NCI-H226 (cell line): ENCODE results near the gene ANKK1.

Source experiments
- DNase-seq: peaks from one replicate; pipeline ENCODE4 v3.0.0-alpha.2; 2015

The ANKK1 gene

DNA sequence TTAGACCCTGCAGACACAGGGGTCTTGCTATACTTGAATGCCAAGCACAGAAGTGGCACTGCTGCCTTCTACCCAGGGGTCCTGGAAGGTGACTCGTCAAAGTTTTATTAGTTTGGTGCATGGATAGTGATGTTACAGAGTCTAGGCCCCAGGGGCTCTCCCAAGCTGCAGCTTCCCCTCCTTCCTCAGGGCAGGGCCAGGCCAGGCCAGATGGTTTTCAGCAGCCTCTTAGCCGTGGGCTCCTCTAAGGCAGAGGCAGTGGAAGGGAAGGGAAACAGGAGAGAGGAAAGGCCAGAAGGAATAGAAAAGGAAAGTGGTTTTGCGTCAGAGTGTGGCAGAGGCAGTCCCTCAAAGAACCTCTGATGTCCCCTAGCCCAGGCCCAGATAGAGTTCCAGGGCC, 21.9 kb downstream of the ANKK1 start:
- DNase-seq = no peak

DNA sequence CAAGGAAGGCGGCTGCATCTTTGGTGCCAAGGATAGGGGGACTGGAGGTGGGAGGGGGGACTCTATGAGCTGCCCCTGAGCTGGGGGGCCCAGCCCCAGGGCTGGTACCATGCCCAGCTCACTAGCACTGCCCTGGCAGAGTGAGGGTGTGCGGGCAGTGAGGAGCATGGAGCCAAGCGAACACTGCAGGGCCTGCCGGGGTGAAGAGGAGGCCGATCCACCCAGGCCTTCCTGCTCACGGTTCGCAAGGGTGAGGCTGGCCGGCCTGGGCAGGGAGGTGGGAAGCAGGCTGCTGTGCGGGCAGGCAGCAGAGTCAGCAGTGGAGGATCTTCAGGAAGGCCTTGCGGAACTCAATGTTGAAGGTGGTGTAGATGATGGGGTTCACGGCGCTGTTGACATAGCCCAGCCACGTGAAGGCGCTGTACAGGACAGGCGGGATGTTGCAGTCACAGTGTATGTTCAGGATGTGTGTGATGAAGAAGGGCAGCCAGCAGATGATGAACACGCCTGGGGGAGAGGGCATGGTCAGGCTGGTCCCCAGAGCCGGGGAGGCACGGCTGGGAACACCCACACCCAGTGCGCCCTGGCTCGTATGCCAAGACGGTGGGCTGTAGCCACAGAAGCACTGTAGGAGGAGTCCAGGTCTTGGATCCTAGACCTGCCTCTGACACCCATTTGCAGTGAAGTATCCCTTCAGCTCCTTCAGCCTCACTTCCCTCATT, 23.0 kb downstream of the ANKK1 start:
- DNase-seq = no peak

DNA sequence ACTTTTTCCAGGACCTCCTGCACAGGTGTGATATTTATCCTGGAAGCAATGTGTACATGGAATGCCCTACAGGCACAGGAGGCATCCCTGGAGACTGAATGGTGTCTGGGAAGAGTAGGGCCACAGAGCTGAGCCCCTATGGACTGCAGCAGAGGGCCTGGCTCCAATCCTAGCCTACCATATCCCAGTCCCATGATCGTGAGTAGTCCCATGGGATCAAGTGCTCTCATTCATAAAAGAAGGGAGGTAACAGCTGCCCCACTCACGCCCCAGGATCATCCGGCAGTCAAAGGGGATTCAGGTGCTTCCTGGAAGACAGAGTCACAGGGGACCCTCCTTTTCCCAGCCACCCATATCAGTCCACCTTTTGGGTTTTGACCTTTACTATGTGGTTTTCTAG, 24.0 kb downstream of the ANKK1 start:
- DNase-seq = no peak

DNA sequence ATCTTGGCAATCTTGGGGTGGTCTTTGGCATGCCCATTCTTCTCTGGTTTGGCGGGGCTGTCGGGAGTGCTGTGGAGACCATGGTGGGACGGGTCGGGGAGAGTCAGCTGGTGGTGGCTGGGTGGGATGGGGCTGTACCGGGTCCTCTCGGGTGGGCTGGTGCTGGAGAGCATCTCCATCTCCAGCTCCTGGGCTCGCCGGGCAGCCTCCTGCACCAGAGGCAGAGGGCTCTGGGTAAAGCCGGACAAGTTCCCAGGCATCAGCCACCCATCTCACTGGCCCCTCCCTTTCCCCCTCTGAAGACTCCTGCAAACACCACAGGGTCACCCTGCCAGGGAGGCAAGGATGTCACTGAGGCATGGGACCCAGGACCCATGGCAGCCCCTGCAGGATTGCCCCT, 25.1 kb downstream of the ANKK1 start:
- no peak for DNase-seq

DNA sequence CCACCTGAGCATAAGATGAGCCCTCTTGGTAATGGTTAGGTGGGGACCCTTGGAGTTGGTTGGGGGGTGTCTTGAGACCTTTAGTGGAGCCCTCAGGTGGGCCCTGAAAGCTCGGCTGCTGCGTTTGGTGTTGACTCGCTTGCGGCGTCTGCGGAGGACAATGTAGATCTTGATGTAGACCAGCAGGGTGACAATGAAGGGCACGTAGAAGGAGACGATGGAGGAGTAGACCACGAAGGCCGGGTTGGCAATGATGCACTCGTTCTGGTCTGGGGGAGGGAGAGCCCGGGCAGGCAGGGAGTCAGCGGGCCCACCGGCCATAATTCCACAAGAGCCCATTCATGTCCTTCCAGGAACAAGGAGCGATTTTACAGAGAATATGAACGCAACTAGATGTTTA, 27.8 kb downstream of the ANKK1 start:
- DNase-seq = no peak

DNA sequence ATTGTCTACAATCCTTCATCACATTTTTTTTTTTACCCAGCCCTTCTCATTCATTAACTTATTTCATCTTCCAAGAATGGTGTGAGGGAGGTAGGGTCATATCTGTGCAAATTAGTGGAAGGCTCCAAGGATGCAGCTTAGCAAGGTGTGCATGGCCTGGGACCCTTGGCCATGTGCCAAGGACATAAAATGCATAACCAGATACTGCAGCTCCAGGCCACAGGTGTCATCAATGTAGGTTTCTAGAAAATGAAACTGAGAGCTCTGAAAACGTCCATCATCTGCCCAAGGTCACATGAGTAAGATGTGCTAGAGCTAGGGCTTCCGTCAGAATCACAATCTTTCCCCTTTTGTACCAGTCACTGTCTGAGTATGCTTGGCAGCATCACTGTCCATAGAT, 29.8 kb downstream of the ANKK1 start:
- no peak for DNase-seq

DNA sequence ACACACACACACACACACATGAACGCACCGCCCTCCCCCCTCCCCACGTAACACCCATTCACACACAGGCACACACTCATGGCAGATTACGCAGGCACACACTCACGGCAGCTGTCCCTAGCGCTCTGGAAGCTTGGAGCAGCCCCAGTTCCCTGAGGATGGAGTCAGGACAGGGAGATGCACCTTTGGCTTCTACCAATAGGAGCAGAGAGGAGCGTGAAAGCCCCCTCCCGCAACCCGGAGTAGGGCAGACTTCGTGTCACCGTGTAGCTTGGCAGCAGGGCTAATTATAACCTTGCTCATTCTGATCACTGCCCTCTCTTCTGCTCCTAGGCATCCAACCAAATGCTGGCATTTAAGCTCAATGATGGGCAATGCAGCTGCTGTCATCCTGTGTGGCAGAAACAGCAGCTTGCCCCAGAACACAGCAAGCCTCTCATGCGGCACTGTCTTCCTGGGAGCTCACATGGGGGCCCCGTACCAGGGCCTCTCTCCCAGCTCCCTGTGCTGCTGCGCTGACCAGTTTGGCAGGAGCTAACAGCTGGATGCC, 31.9 kb downstream of the ANKK1 start:
- no peak for DNase-seq

DNA sequence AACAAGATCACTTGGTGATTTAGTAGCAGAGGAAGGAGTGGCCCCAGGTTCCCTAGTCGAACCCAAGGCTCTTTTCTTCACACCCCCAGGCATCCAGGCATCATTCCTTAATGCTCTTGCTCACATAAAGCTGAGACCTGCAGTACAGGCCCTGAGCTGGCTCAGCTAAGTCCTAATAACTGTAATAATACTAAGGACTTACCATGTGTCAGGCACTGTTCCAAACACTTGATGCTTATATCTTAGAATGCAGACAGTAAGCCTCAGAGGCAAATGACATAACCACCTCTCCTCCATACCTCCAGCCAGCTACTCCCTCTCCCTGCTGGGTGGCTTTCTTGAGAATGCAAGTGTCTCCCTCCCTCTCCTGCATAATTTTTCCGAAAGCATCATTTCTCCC, 33.2 kb downstream of the ANKK1 start:
- DNase-seq = peak; percentile 48

DNA sequence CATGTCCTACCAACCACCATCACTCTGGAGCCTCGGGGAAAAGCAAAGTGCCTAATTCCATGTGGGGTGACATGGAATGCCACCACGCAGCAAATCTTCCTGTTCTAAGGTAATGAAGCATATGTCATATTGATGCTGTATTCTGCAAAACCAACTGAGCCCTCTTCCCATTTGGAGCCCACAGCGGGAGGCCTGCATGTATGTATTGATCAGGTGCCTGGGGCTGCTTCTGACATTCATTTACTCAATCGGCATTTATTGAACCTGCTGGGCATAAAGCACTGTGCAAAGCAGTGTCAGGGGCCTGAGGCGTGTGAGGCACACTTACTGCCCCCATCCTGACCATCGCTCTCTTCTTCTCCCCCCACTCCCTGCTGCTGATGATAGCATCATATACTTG, 39.1 kb downstream of the ANKK1 start:
- no peak for DNase-seq

DNA sequence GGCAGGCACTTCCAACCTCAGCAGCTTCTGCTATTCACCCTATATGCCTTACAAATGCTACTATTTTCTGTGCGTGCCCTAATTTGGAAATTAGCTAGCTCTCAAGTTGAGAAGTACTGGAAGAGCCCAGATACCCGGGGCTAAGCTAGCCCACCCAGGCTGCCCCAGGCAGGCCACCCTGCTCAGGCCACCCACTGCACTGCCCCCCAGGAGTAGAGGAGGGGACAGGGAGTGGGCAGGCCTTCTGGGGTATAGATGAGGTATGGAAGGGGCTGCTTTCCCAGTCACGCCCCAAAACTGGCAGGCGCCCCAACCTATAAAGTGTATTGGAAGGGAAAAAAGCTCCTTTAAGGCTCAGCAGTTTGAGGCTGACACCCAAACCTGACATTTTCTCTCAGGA, 44.2 kb downstream of the ANKK1 start:
- DNase-seq = no peak

DNA sequence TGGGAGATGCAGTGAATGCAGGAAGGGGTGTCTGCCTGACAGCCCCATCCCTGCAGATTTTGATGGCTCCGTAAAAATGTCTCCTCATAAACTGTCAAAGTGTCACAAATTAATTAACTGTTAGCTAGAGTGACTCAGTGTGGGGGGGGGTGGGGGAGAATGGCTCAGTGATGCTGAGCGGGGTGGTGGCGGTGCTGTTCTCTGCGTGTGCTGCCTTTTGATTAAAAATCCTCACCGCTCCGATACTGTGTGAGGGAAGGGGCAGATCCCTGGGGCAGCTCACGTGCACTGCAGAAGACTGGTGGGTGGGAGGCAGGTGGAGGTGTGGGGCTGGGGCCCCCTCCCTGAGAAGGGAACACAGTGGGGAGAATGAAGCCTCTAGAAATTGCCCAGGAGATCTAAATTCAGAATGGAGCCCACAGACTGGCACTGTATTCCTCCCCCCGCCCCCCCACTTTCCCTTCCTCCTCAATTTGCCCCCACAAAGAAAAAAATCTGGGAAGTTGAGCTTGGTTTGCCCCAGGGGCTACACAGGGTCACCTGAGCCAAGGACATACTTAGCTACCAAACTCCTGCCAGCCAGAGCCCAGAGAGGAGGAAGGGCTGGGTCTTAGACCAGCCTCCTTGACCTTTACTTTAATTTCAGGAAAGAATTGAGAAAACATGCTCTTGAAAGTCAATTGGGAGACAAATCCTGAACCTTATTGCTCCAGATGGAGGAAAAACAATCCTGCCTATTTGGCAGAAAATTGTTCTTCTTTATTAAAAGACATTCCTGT, 47.8 kb downstream of the ANKK1 start:
- DNase-seq = no peak

DNA sequence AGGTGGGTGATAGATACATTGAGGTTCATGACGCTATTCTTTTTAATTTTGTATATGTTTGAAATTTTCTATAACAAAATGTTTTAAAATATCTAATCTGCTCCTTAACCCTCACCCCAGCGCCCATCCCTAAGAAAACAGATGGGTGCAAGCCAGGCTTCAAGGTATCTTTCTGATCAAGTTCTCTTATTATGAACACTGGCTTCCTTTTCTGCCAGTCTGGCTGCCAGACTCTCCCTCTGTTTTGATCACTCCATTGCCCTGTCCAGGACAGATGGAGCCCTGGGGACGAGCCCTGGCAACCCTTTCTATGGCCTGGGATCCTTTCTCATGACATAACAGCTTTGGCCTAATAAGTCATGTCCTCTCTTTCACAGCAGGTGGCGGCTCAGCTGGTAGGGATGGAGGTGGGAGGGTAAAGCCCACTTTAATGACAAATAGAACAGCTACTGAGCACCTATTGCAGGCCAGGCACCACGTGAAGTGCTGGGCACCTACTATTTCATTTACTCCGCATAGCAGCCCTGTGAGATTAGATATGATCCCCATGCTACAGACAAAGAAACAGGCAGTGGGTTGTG, 49.2 kb downstream of the ANKK1 start:
- no peak for DNase-seq

DNA sequence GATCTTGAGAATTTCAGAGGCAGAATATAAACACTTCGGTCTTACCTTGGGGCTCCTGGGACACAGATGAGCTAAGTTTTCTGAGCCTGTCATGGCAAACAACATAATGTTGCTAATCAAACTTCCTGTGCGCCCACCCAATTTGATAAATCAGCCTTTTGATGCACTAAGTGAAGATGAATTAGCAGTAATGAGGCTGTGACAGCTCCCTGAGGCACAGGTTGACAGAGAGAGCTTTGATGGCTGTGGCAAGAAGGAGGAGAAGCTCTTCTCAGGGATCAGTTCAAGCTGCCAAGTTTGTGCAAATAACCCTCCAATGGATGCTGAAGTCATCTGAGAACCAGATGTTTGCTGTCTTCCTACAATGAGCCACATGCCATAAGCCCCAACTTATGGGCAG, 53.2 kb downstream of the ANKK1 start:
- no peak for DNase-seq

DNA sequence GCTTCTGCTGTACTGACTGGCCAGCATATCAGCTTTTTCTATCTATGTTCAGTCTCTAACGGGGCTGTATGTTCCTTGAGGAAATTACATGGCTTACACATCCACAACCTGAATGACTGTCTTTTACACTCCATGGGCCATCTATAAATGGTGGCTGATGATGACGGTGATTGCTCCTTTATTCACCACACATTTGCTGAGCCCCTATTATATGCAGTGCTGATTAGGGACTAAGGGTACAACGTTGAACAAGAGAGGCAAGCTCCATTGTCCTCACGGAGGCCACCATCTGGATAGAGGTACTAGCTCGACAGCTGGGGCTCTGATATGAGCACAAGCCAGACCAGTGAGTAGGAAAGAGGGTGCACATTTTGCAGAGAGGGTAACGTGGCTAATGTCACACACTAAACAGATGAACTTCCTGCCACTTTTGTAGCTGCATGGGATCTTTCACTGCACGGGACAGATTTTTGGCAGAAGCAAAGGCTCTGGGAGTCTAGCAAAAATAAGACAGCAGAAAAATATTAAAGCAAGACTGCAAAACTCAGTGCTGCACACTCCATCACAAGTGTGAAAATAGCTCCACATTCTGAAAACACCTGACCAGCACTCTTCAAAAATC, 57.0 kb downstream of the ANKK1 start:
- DNase-seq = no peak

DNA sequence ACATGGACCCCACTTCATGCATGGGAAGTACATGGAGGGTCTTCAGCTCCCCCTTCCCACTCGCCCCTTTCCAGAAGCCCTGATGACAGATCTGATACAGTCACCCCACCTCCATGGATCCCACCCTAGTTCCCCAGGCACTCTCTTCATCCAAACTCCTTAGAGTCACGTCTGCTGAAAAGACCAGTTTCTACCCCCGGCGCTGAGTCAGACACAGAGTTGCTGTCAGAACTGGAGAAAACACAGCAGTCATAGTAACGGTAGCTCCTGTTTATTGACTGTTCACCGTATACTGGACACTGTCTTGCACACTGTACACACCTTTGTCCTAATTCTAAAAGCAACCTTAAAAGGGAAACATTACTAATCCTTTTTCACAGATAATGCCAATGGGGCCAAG, 58.5 kb downstream of the ANKK1 start:
- no peak for DNase-seq

DNA sequence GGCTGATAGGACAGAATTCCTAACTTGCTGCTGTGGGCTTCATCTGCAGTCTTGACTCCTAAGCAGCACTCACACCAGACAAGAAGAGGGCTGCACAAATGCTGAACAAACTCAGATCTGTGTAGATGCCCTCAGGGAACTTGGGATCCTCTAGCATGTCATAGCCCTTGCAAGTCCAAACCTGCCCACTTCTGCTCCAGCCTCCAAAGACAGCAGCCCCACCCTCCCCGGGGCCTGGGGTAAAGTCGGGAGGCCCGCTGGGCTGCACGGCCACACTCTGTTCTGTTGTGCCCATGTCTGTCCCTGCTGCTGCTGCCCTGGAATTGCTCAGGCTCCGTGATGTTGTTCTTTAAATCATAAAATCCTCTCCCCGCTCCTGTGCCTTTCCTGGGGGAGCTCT, 59.4 kb downstream of the ANKK1 start:
- no peak for DNase-seq

DNA sequence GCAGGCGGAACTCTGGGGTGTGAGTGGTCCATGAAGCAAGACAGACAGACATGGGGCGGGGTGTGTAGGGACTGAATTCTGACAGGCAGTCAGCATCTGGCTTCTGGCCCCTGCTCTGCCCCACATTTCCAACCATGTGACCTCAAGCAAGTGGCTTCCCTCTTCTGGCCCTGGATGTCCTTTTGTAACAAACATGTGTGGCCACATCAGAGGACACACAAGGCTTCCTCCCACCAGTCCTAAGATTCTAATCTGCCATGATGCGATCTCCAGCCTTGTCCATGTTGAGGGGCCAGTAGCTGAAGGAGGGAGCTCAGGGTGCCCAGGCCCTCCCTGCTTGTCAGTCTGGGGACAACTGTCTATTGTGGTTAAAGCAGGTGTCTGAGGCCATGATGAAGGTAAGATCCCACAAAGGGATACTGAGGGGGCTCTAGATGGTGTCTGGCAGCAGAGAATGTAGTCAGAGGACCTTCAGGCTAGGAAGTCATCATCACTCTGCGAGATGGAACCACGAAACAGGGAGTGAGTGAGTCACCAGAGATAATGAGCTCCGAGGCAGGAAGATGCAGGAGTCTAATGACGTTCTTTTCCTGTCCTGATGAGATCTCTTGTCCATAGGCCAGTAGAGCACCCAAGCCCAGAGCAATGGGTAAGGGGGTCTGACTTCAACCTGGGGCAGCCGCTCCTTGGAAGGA, 60.2 kb downstream of the ANKK1 start:
- DNase-seq = peak; percentile 76

DNA sequence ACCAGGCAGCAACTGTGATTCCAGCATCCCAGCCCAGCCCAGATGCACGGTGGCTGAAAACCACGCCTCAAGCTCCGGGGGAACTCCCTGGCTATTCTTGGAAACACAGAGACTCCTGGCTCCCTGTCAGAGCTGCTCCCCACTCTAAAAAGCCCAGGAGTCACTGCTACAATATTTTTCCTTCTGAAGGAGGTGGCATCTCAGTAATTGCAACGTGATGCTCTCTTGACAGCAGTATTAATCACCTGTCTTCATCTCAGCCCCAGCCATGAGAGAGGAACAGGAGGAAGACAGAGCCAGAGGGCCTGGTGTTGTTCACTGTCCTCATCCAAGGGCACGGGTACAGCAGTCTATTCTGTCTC, 60.7 kb downstream of the ANKK1 start:
- no peak for DNase-seq

DNA sequence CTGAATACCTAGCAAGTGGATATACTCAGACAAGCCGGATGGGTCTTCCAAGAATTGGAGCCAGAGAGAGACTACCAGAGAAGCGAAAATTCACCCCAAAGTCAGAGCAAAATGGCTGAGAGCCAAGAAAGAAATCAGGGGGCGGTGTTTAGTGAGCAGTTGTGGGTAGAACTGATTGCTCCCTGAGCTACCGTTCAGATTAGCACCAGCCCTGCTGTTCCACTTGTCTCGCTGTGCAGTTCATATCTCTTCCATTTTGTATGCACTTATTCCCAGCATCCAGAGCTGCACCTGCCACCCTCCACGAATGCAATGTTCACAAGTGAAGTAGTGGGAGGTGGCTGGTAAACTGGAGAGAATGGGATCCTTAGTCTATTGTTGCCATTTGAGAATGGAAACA, 62.2 kb downstream of the ANKK1 start:
- DNase-seq = no peak
